Natural killer cell treated with Interleukin-12 subunit alpha and Interleukin-12 subunit beta and Interleukin-15 and Interleukin-18, amount 100 ng/mL, for 72 hours (primary cell): ENCODE results near the gene SMAD7. TPM values are rescaled to one million over a fixed set of nuclear protein-coding genes. Genes with fewer than 3 reads are reported as not detected.

Experiments
- ATAC-seq, 2 donors: fragments of 150-1000 bp; cut with Tn5 transposase in 1 of 2; sonication (Bioruptor Pico), chemical (Tn5 transposase) in 1 of 2; 2 replicates each; pipeline ENCODE4 v1.10.0; 2021
- DNase-seq: peaks from one replicate; pipeline ENCODE4 v3.0.0; 2022; ENCODE audit warnings: low spot score
- H3K27ac Mint-ChIP-seq, 2 donors: 1 replicate in 1 of 2; 2 replicates in 1 of 2; pipeline ENCODE4 v1.8.0; 2022; ENCODE audit warnings: mixed read lengths in 2 of 2, mild to moderate bottlenecking in 1 of 2, moderate library complexity in 1 of 2
- H3K27me3 Mint-ChIP-seq, 2 donors: 1 replicate in 1 of 2; 2 replicates in 1 of 2; pipeline ENCODE4 v1.8.0; 2022; ENCODE audit warnings: mixed read lengths in 2 of 2
- H3K36me3 Mint-ChIP-seq: one replicate; pipeline ENCODE4 v1.8.0; 2022; ENCODE audit warnings: mixed read lengths
- H3K4me1 Mint-ChIP-seq, 2 donors: 1 replicate in 1 of 2; 2 replicates in 1 of 2; pipeline ENCODE4 v1.8.0; 2022; ENCODE audit warnings: low read depth in 2 of 2, mixed read lengths in 2 of 2, mild to moderate bottlenecking in 1 of 2
- H3K4me3 Mint-ChIP-seq: one replicate; pipeline ENCODE4 v1.8.0; 2022; ENCODE audit warnings: mixed read lengths
- H3K9me3 Mint-ChIP-seq: 2 replicates; pipeline ENCODE4 v1.8.0; 2022; ENCODE audit warnings: mixed read lengths
- total RNA-seq, 2 donors: library from RNA; stranded (reverse); gene quantifications; one replicate each; pipeline ENCODE4 v1.2.3, GENCODE V29; 2022

Gene SMAD7
- total RNA-seq, 2 donors from 2014 or later, result 49.1 to 85.8 TPM

- Mint-ChIP-seq H3K4me3 (peak overlapping the region; percentile 75), H3K4me1 (peaks cover 15 to 23% of the 10 kb centered on the region in 2 donors), H3K27ac (peak overlapping the region in 1 of 2 donors; percentile 21), H3K9me3 (no peaks in the 10 kb centered on the region), H3K36me3 (no peaks in the 10 kb centered on the region), H3K27me3 (peaks cover 0 to 15% of the 10 kb centered on the region in 2 donors)
- DNase-seq (no peak), ATAC-seq (peak; percentile 82 to 83)
Observed at GRCh38 chr18:48975817-48976649, 25.3 kb upstream of the SMAD7 start.

- Mint-ChIP-seq H3K9me3 (no peaks in the 10 kb centered on the region), H3K4me3 (peak overlapping the region; percentile 51), H3K4me1 (peaks cover 15 to 23% of the 10 kb centered on the region in 2 donors), H3K27me3 (peaks cover 0 to 15% of the 10 kb centered on the region in 2 donors), H3K36me3 (no peaks in the 10 kb centered on the region), H3K27ac (no peak overlapping the region)
- no peak for DNase-seq
- ATAC-seq, result peak; percentile 1 to 2
Observed at GRCh38 chr18:48975120-48975816, 24.5 kb upstream of the SMAD7 start.

DNA sequence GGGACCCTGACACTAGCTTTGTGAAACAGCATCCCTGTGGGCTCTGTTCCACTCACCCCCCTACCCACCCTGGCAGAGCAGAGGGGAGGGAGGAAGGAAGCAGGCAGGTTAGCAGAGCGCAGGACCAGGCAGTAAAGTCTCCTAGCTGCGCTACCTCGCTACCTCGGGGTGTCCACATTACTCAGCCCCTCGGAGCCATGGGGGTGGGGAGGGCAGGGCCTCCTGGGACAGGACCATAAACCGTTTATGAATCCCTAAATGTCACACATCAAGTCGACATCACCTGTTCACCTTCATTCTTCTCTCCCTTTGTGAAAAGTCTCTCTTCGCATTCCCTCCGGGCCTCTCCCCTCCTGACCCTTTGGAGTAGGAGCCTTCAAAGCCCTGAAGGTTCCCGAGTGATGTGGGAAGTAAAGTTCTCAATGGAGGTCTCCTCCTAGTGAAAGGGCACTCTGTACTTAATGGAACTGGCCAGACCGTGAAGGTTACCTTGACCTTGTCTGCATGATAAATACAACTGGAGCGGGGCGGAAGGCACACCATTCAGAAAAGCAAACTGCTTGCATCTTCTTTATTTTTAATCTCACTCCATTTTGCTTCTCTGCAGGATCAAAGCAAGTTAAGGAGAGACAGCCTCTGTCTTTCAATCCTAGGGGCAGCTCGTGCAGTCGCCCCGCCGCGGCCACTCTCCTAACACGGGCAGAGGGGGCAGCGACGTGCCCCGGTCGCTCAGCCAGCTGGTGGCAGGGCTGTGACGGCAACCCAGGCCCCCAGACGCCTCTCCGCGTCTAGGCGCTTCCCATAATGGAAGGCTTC is 23.7 kb upstream of the SMAD7 start:
- peaks cover 15 to 16% of the 10 kb centered on the region in 2 donors for H3K4me1 Mint-ChIP-seq
- peak overlapping the region; percentile 51 for H3K4me3 Mint-ChIP-seq
- no peaks in the 10 kb centered on the region for H3K9me3 Mint-ChIP-seq
- peaks cover 0 to 15% of the 10 kb centered on the region in 2 donors for H3K27me3 Mint-ChIP-seq
- H3K27ac Mint-ChIP-seq, result no peak overlapping the region
- ATAC-seq (no peak), DNase-seq (no peak)
- H3K36me3 Mint-ChIP-seq, result no peaks in the 10 kb centered on the region

DNA sequence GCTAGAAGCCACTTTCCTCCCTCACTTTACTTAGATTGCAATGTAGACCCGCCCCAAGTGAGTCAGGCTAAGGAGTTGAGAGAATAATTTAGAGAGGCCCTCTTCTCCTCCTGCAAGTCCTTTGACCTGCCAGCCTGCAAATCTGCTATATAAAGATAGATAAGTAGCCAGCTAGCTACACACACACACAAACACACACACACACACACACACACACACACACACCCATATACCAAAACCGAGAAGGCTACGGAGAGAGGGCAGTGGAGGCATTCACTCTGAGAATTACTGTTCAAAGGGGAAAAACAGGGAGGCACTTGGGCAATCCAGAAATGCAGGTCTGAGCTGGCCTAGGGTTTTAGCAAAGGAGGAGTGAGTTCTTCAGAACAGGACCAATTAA is 23.0 kb upstream of the SMAD7 start:
- Mint-ChIP-seq H3K4me3 (no peak overlapping the region), H3K36me3 (no peaks in the 10 kb centered on the region), H3K9me3 (no peaks in the 10 kb centered on the region), H3K4me1 (peaks cover 10 to 11% of the 10 kb centered on the region in 2 donors), H3K27ac (no peak overlapping the region), H3K27me3 (peaks cover 0 to 11% of the 10 kb centered on the region in 2 donors)
- no peak for DNase-seq
- no peak for ATAC-seq

DNA sequence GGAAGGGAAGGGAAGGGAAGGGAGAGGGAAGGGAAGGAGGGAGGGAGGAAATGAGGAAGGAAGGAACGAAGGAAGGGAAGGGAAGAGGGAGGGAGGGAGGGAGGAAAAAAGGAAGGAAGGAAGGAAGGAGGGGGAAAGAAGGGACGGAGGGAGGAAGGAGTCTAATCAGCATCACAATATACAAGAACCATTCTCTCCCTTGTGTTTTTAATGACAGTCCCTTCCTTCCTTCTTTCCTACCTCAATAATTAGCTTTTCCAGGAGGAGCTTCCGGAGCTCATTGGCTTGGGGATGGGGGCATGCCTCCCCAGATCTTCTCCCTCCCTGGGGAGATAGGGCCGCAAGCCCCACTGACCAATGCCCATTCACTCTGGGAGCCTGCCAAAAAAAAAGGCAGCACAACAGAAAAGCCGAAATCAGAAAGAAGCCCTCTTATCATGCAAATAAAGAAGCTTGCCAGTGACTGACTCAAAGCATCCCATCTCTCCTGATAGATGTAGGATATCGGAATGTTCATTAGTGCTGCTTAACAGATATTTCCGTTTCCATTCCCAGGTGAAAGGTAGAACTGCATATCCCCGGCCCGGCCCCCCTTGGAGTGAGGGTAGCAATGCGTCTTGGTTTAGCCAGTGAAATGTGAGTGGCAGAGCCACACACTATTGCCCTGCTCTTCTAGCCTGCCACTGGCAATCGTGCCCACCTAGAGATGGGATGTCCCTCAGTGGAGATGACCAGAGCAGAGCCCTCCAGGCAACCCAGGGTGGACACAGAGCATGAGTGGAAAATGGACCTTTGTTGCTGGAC is 17.8 kb upstream of the SMAD7 start:
- no peak overlapping the region for H3K27ac Mint-ChIP-seq
- H3K36me3 Mint-ChIP-seq, result no peaks in the 10 kb centered on the region
- peaks cover 0 to 2% of the 10 kb centered on the region in 2 donors for H3K4me1 Mint-ChIP-seq
- ATAC-seq (no peak), DNase-seq (no peak)
- peaks cover 0 to 3% of the 10 kb centered on the region in 2 donors for H3K27me3 Mint-ChIP-seq
- no peak overlapping the region for H3K4me3 Mint-ChIP-seq
- no peaks in the 10 kb centered on the region for H3K9me3 Mint-ChIP-seq

DNA sequence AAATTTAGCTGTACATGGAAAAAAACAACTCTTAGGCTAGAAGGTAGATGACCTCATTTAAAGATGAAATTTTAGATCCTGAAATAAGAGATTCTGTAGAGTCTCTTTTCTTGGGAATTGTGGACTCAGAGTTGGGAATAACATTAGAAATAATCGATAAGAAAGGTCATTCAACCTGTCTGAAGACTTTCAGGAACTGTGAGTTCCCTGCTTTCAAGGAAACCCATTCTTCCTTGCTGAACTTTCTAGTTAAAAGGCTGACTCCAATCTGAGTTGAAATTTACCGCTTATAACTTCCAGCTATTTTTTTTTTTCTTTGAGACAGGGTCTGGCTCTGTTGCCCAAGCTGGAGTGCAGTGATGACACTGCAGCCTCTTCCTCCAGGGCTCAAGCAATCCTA is 16.8 kb upstream of the SMAD7 start:
- DNase-seq (no peak), ATAC-seq (no peak)
- H3K4me1 Mint-ChIP-seq, result peaks cover 8 to 12% of the 10 kb centered on the region in 2 donors
- H3K36me3 Mint-ChIP-seq, result no peaks in the 10 kb centered on the region
- H3K4me3 Mint-ChIP-seq, result no peak overlapping the region
- no peak overlapping the region for H3K27ac Mint-ChIP-seq
- peaks cover 0 to 4% of the 10 kb centered on the region in 2 donors for H3K27me3 Mint-ChIP-seq
- H3K9me3 Mint-ChIP-seq, result no peaks in the 10 kb centered on the region

DNA sequence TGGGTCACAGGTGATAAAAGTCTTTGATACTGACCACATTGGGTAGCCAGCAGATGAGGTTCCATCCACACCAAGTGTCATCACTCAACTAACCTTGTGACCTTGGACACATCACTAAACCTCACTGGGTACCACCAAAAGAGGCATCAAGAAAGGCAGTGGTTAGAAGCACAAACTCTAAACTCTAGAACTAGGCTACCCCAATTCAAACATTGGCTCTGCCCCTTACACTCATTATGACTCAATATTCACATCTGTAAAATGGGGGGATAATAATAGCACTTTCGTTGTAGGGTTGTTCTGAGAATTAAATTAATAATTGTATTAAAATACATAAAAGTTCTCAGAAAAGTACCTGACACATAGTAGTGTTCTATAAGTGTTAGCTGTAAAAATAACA is 15.8 kb upstream of the SMAD7 start:
- H3K9me3 Mint-ChIP-seq, result no peaks in the 10 kb centered on the region
- DNase-seq (no peak), ATAC-seq (no peak)
- peaks cover 12 to 17% of the 10 kb centered on the region in 2 donors for H3K4me1 Mint-ChIP-seq
- H3K27me3 Mint-ChIP-seq, result peaks cover 0 to 7% of the 10 kb centered on the region in 2 donors
- no peak overlapping the region for H3K27ac Mint-ChIP-seq
- no peaks in the 10 kb centered on the region for H3K36me3 Mint-ChIP-seq
- no peak overlapping the region for H3K4me3 Mint-ChIP-seq

GRCh38 chr18:48963586-48964470 is 13.1 kb upstream of the SMAD7 start:
- Mint-ChIP-seq H3K27me3 (peaks cover 0 to 10% of the 10 kb centered on the region in 2 donors), H3K4me3 (no peak overlapping the region), H3K27ac (no peak overlapping the region), H3K9me3 (no peaks in the 10 kb centered on the region), H3K36me3 (no peaks in the 10 kb centered on the region), H3K4me1 (peaks cover 12 to 17% of the 10 kb centered on the region in 2 donors)
- DNase-seq (no peak), ATAC-seq (peak in 1 of 2 donors; percentile 41)

DNA sequence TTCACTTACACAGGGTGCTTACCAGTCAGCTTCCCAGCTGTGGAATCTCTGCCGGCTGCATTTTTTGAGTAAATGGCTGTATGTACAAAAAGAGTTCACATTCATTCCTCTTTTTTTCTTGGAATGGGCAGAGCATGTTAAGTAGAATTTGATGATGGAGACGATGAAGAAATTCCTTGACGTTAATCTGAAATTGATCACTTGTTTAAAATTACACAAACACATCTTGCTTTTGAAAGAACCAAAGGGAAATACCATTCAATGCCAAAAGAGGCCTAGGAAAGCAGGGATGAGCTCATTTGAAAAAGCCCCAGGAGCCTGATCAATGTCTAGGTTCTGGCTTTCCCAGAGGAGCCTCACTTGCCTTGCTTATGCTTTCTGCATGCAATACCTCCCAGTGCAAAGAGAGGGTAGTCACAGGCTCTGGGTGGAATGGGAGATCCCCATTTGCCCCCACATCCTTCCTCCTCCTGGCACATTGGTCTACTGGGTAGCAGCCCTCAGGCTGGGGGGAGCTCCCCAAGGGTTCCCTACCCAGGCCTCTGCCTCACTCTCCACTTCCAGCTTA is 12.3 kb upstream of the SMAD7 start:
- peaks cover 0 to 8% of the 10 kb centered on the region in 2 donors for H3K27me3 Mint-ChIP-seq
- peaks cover 12 to 17% of the 10 kb centered on the region in 2 donors for H3K4me1 Mint-ChIP-seq
- no peaks in the 10 kb centered on the region for H3K36me3 Mint-ChIP-seq
- H3K27ac Mint-ChIP-seq, result peak overlapping the region in 1 of 2 donors; percentile 38
- peak; percentile 89 to 92 for ATAC-seq
- H3K9me3 Mint-ChIP-seq, result no peaks in the 10 kb centered on the region
- DNase-seq, result no peak
- H3K4me3 Mint-ChIP-seq, result no peak overlapping the region

- H3K4me3 Mint-ChIP-seq, result no peak overlapping the region
- H3K36me3 Mint-ChIP-seq, result no peaks in the 10 kb centered on the region
- peaks cover 0 to 6% of the 10 kb centered on the region in 2 donors for H3K27me3 Mint-ChIP-seq
- H3K4me1 Mint-ChIP-seq, result peaks cover 12 to 17% of the 10 kb centered on the region in 2 donors
- H3K9me3 Mint-ChIP-seq, result no peaks in the 10 kb centered on the region
- DNase-seq (no peak), ATAC-seq (no peak)
- H3K27ac Mint-ChIP-seq, result peak overlapping the region in 1 of 2 donors; percentile 38
Observed at GRCh38 chr18:48962252-48962993, 11.7 kb upstream of the SMAD7 start.

DNA sequence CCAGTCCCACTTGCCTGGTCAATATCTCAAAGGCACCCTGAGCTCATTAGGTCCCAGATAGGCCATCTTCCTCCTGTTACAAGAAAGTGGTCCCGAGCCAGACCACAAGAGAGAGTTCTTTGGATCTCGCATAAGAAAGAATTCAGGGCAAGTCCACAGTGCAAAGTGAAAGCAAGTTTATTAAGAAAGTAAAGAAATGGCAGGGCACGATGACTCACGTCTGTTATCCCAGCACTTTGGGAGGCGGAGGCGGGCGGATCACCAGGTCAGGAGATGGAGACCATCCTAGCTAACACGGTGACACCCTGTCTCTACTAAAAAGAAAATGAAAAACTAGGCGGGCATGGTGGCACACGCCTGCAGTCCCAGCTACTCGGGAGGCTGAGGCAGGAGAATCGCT is 10.8 kb upstream of the SMAD7 start:
- no peak overlapping the region for H3K27ac Mint-ChIP-seq
- no peak overlapping the region for H3K4me3 Mint-ChIP-seq
- no peaks in the 10 kb centered on the region for H3K9me3 Mint-ChIP-seq
- ATAC-seq, result no peak
- H3K4me1 Mint-ChIP-seq, result peaks cover 12 to 17% of the 10 kb centered on the region in 2 donors
- DNase-seq, result no peak
- no peaks in the 10 kb centered on the region for H3K36me3 Mint-ChIP-seq
- H3K27me3 Mint-ChIP-seq, result peaks cover 0 to 6% of the 10 kb centered on the region in 2 donors
